HepG2 (cell line): ENCODE measurements around the gene S100A13. TPM values are rescaled to one million over a fixed set of nuclear protein-coding genes. Genes with fewer than 3 reads are reported as not detected.

Source experiments
- CAMTA2 ChIP-seq: sonication (generic); formaldehyde crosslinking; IDR thresholded peaks from 2 replicates; pipeline ENCODE4 v1.4.0; 2020; ENCODE audit warnings: mild to moderate bottlenecking, missing genetic modification reagents, borderline replicate concordance
- CCDC6 ChIP-seq: sonication (generic); formaldehyde crosslinking; IDR thresholded peaks from 2 replicates; pipeline ENCODE4 v1.8.1; 2022; ENCODE audit warnings: mild to moderate bottlenecking, missing genetic modification reagents, moderate library complexity
- ESRRA ChIP-seq: sonication (generic); formaldehyde crosslinking; IDR thresholded peaks from 2 replicates; pipeline ENCODE4 v1.5.1; 2020; ENCODE audit warnings: mild to moderate bottlenecking, low read depth, missing genetic modification reagents
- HIVEP1 ChIP-seq: sonication (generic); formaldehyde crosslinking; IDR thresholded peaks from 2 replicates; pipeline ENCODE4 v1.4.0; 2020; ENCODE audit warnings: mild to moderate bottlenecking, missing genetic modification reagents
- NONO ChIP-seq, 2 experiments: fragments of 450-650 bp in 1 of 2; sonication (generic) in 1 of 2; formaldehyde crosslinking in 1 of 2; IDR thresholded peaks in 1 of 2; conservative IDR thresholded peaks in 1 of 2; 2 replicates each; pipeline versions ENCODE4 v1.6.1 to v1.8.0; 2017 to 2022; ENCODE audit warnings: mild to moderate bottlenecking in 1 of 2, missing genetic modification reagents in 1 of 2, moderate library complexity in 1 of 2
- RBFOX2 ChIP-seq: fragments of 200-400 bp; formaldehyde crosslinking; IDR thresholded peaks from 2 replicates; pipeline ENCODE4 v1.6.1; 2017; ENCODE audit warnings: low read depth, mild to moderate bottlenecking, low read length
- SKI ChIP-seq: fragments of 450-650 bp; IDR thresholded peaks from one replicate; pipeline ENCODE4 v1.6.1; 2018; ENCODE audit warnings: mild to moderate bottlenecking; ENCODE audit not compliant: partially characterized antibody
- SP2 ChIP-seq: sonication (generic); formaldehyde crosslinking; IDR thresholded peaks from 2 replicates; pipeline ENCODE4 v1.5.1; 2020; ENCODE audit warnings: mild to moderate bottlenecking, missing genetic modification reagents
- TCF12 ChIP-seq, 2 experiments: fragments of 450-650 bp in 1 of 2; sonication (generic) in 1 of 2; formaldehyde crosslinking in 1 of 2; IDR thresholded peaks; 2 replicates each; pipeline versions ENCODE4 v1.6.1 to v1.8.0; 2017 to 2022; ENCODE audit warnings: antibody characterized with exemption in 1 of 2, mild to moderate bottlenecking in 1 of 2, missing genetic modification reagents in 1 of 2, moderate library complexity in 1 of 2
- ZBTB3 ChIP-seq: sonication (generic); formaldehyde crosslinking; IDR thresholded peaks from 2 replicates; pipeline ENCODE4 v1.4.0; 2020; ENCODE audit warnings: low read depth, mild to moderate bottlenecking, moderate library complexity, missing genetic modification reagents, borderline replicate concordance
- ZFYVE20 ChIP-seq: sonication (generic); formaldehyde crosslinking; IDR thresholded peaks from 2 replicates; pipeline ENCODE4 v1.8.0; 2023; ENCODE audit warnings: low read depth, mild to moderate bottlenecking, moderate library complexity, missing genetic modification reagents, borderline replicate concordance
- ZNF160 ChIP-seq: sonication (generic); formaldehyde crosslinking; IDR thresholded peaks from 2 replicates; pipeline ENCODE4 v1.8.0; 2022; ENCODE audit warnings: mild to moderate bottlenecking, inconsistent platforms, missing genetic modification reagents
- ZNF207 ChIP-seq: fragments of 450-650 bp; IDR thresholded peaks from 2 replicates; pipeline ENCODE4 v1.6.1; 2016; ENCODE audit warnings: antibody characterized with exemption, borderline replicate concordance
- ZNF263 ChIP-seq: sonication (generic); formaldehyde crosslinking; IDR thresholded peaks from 2 replicates; pipeline ENCODE4 v1.4.0; 2020; ENCODE audit warnings: missing genetic modification reagents
- ZNF317 ChIP-seq: sonication (generic); formaldehyde crosslinking; IDR thresholded peaks from 2 replicates; pipeline ENCODE4 v1.5.0; 2020; ENCODE audit warnings: mild to moderate bottlenecking, missing genetic modification reagents
- ZNF572 ChIP-seq: sonication (generic); formaldehyde crosslinking; IDR thresholded peaks from 2 replicates; pipeline ENCODE4 v1.5.1; 2020; ENCODE audit warnings: mild to moderate bottlenecking, missing genetic modification reagents
- polyA plus RNA-seq, 8 experiments: library from polyadenylated mRNA; depleted of rRNA in 3 of 8; stranded (reverse) in 7 of 8; unstranded in 1 of 8; fragments of >200 nt; fragmentation: Illumina TruSeq in 4 of 8; extraction: Trizol in 4 of 8; gene quantifications; 2 replicates each; pipeline versions ENCODE4 v1.2.1 to v1.2.3, GENCODE V29; 2011 to 2016; ENCODE audit warnings: low read depth in 4 of 8, missing spikeins in 1 of 8, mixed read lengths in 1 of 8; ENCODE audit not compliant: insufficient read depth in 1 of 8
- total RNA-seq, 5 experiments: library from RNA; depleted of rRNA; stranded (reverse); fragments of >200 nt; fragmentation: Illumina TruSeq; extraction: Trizol; gene quantifications; 2 replicates each; pipeline ENCODE4 v1.2.3, GENCODE V29; 2016; ENCODE audit warnings: low read depth in 1 of 5
- TF ChIP-seq, protein P1 (sequence below): sonication (generic); formaldehyde crosslinking; IDR thresholded peaks from 2 replicates; pipeline ENCODE4 v1.4.0; 2020; ENCODE audit warnings: missing genetic modification reagents, mild to moderate bottlenecking, borderline replicate concordance
- TF ChIP-seq, protein P2 (sequence below): sonication (generic); formaldehyde crosslinking; IDR thresholded peaks from 2 replicates; pipeline ENCODE4 v1.4.0; 2020; ENCODE audit warnings: missing genetic modification reagents
- TF ChIP-seq, protein P3 (sequence below): sonication (generic); formaldehyde crosslinking; IDR thresholded peaks from 2 replicates; pipeline ENCODE4 v1.4.0; 2020; ENCODE audit warnings: mild to moderate bottlenecking, missing genetic modification reagents
- TF ChIP-seq, protein P4 (sequence below): sonication (generic); formaldehyde crosslinking; IDR thresholded peaks from 2 replicates; pipeline ENCODE4 v1.8.0; 2022; ENCODE audit warnings: missing genetic modification reagents, mild to moderate bottlenecking, borderline replicate concordance
- TF ChIP-seq, protein P5 (sequence below): sonication (generic); formaldehyde crosslinking; IDR thresholded peaks from 2 replicates; pipeline ENCODE4 v1.5.0; 2020; ENCODE audit warnings: missing genetic modification reagents, mild to moderate bottlenecking, borderline replicate concordance

The S100A13 gene
- total and polyA plus RNA-seq, 2 of the 13 experiments (the other 11 are each of a cell fraction or from before 2014, with no cell fraction given) = 89.5 to 172 TPM

DNA sequence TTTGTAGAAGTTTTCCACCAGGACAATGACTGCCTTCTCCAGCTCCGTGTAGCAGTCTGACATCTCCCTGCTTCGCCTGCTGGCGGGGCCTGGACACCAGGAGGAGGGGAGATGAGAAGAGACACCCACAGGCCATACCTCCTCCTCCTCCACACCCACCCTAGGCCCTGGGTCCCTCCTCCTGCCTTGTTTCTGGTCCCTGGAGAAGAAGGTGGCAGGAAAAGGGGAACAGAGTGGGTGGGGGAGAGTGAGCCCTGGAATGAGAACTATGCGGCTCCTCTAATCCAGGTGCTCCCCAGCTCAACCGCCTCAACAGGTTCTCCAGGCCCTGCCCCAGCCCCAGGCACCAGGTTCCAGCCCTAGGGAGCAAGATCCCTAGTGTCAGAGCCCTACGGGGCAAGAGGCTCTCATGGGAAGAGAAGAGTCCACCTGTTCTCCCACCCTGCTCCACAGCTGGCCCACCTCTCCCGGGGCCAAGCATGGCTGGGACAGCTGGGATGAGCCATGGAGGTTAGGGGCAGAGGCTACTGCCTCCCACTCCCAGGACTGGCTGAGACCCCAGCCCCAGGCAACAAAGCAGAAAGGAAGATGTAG lies 19.1 kb downstream of the S100A13 start (continued):
- TF ChIP-seq, protein P1, sequence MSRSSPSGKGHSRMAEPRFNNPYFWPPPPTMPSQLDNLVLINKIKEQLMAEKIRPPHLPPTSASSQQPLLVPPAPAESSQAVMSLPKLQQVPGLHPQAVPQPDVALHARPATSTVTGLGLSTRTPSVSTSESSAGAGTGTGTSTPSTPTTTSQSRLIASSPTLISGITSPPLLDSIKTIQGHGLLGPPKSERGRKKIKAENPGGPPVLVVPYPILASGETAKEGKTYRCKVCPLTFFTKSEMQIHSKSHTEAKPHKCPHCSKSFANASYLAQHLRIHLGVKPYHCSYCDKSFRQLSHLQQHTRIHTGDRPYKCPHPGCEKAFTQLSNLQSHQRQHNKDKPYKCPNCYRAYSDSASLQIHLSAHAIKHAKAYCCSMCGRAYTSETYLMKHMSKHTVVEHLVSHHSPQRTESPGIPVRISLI (CRISPR knock-in tag) = no peak
- TF ChIP-seq ZNF263 (CRISPR knock-in tag) (peak; percentile 85), SP2 (CRISPR knock-in tag) (0 out of 2 replicates have a peak, but pooled peaks have one; percentile 13), ZBTB3 (CRISPR knock-in tag) (no peak), CAMTA2 (0 out of 2 replicates have a peak, but pooled peaks have one; percentile 73), ZNF160 (CRISPR knock-in tag) (0 out of 2 replicates have a peak, but pooled peaks have one; percentile 47), TCF12 (IDR thresholded peaks at IDR 0.05) (no peak), TCF12 (CRISPR knock-in tag; IDR thresholded peaks at IDR 0.05) (0 out of 2 replicates have a peak, but pooled peaks have one; percentile 60), CCDC6 (CRISPR knock-in tag) (0 out of 2 replicates have a peak, but pooled peaks have one; percentile 18), ZNF207 (no peak), SKI (no peak), NONO (IDR thresholded peaks at IDR 0.05) (no peak), NONO (CRISPR knock-in tag; conservative IDR thresholded peaks at IDR 0.05) (peak; percentile 20; the same call in 1 of the 2 replicates), ESRRA (CRISPR knock-in tag) (no peak), ZFYVE20 (CRISPR knock-in tag) (no peak), ZNF317 (0 out of 2 replicates have a peak, but pooled peaks have one; percentile 17), ZNF572 (0 out of 2 replicates have a peak, but pooled peaks have one; percentile 42), RBFOX2 (peak; percentile 19; the same call in 1 of the 2 replicates), HIVEP1 (CRISPR knock-in tag) (0 out of 2 replicates have a peak, but pooled peaks have one; percentile 32)
- TF ChIP-seq, protein P2, sequence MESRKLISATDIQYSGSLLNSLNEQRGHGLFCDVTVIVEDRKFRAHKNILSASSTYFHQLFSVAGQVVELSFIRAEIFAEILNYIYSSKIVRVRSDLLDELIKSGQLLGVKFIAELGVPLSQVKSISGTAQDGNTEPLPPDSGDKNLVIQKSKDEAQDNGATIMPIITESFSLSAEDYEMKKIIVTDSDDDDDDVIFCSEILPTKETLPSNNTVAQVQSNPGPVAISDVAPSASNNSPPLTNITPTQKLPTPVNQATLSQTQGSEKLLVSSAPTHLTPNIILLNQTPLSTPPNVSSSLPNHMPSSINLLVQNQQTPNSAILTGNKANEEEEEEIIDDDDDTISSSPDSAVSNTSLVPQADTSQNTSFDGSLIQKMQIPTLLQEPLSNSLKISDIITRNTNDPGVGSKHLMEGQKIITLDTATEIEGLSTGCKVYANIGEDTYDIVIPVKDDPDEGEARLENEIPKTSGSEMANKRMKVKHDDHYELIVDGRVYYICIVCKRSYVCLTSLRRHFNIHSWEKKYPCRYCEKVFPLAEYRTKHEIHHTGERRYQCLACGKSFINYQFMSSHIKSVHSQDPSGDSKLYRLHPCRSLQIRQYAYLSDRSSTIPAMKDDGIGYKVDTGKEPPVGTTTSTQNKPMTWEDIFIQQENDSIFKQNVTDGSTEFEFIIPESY = peak; percentile 55; the same call in 1 of the 2 replicates
- TF ChIP-seq, protein P3, sequence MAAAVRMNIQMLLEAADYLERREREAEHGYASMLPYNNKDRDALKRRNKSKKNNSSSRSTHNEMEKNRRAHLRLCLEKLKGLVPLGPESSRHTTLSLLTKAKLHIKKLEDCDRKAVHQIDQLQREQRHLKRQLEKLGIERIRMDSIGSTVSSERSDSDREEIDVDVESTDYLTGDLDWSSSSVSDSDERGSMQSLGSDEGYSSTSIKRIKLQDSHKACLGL (CRISPR knock-in tag) = peak; percentile 78; the same call in 1 of the 2 replicates
- TF ChIP-seq, protein P4, sequence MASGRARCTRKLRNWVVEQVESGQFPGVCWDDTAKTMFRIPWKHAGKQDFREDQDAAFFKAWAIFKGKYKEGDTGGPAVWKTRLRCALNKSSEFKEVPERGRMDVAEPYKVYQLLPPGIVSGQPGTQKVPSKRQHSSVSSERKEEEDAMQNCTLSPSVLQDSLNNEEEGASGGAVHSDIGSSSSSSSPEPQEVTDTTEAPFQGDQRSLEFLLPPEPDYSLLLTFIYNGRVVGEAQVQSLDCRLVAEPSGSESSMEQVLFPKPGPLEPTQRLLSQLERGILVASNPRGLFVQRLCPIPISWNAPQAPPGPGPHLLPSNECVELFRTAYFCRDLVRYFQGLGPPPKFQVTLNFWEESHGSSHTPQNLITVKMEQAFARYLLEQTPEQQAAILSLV = no peak
- TF ChIP-seq, protein P5, sequence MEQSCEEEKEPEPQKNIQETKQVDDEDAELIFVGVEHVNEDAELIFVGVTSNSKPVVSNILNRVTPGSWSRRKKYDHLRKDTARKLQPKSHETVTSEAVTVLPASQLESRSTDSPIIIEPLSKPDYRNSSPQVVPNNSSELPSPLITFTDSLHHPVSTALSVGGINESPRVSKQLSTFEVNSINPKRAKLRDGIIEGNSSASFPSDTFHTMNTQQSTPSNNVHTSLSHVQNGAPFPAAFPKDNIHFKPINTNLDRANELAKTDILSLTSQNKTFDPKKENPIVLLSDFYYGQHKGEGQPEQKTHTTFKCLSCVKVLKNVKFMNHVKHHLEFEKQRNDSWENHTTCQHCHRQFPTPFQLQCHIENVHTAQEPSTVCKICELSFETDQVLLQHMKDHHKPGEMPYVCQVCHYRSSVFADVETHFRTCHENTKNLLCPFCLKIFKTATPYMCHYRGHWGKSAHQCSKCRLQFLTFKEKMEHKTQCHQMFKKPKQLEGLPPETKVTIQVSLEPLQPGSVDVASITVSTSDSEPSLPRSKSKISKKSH (CRISPR knock-in tag) = peak; percentile 16; the same call in 1 of the 2 replicates
